Heart left ventricle (tissue), 16 donors: ENCODE measurements around the gene CHCHD3. TPM values are rescaled to one million over a fixed set of nuclear protein-coding genes. Genes with fewer than 3 reads are reported as not detected.

ENCODE experiments used
- ATAC-seq, 4 donors: fragments of 200-7000 bp; cut with Tn5 transposase; one replicate each; pipeline ENCODE4 v1.9.1; 2020 to 2022; ENCODE audit warnings: moderate library complexity in 4 of 4, mild to moderate bottlenecking in 3 of 4, moderate number of reproducible peaks in 1 of 4
- DNase-seq, 5 donors: peaks; one replicate each; pipeline ENCODE4 v3.0.0-alpha.2; 2020
- H3K27ac ChIP-seq, 12 donors: fragments of 200-600 bp; sonication (generic) in 4 of 12; one replicate each; pipeline versions ENCODE4 v1.5.0 to v1.8.0; 2016 to 2022; ENCODE audit warnings: mild to moderate bottlenecking in 2 of 12
- H3K27me3 ChIP-seq, 9 donors: fragments of 200-600 bp; sonication (generic) in 2 of 9; one replicate each; pipeline versions ENCODE4 v1.5.1 to v1.8.0; 2016 to 2022; ENCODE audit warnings: mild to moderate bottlenecking in 3 of 9
- H3K36me3 ChIP-seq, 9 donors: fragments of 200-600 bp; sonication (generic) in 2 of 9; one replicate each; pipeline versions ENCODE4 v1.5.0 to v1.8.0; 2018 to 2022; ENCODE audit warnings: mild to moderate bottlenecking in 2 of 9
- H3K4me1 ChIP-seq, 12 donors: fragments of 200-600 bp; sonication (generic) in 4 of 12; one replicate each; pipeline versions ENCODE4 v1.5.0 to v1.8.0; 2016 to 2022; ENCODE audit warnings: mild to moderate bottlenecking in 3 of 12
- H3K4me3 ChIP-seq, 12 donors: fragments of 200-600 bp; sonication (generic) in 4 of 12; one replicate each; pipeline versions ENCODE4 v1.5.0 to v1.8.0; 2017 to 2022; ENCODE audit warnings: mild to moderate bottlenecking in 9 of 12, moderate library complexity in 4 of 12
- H3K9me3 ChIP-seq, 12 donors: fragments of 200-600 bp; sonication (generic) in 4 of 12; one replicate each; pipeline versions ENCODE4 v1.5.0 to v1.8.0; 2016 to 2022; ENCODE audit warnings: mild to moderate bottlenecking in 1 of 12
- CTCF ChIP-seq, 12 donors: fragments of 200-600 bp; sonication (generic) in 4 of 12; IDR thresholded peaks; one replicate each; pipeline versions ENCODE4 v1.5.0 to v1.8.0; 2018 to 2022; ENCODE audit warnings: antibody characterized with exemption in 12 of 12, mild to moderate bottlenecking in 5 of 12
- POLR2A ChIP-seq, 2 donors: fragments of 450-650 bp; IDR thresholded peaks; one replicate each; pipeline ENCODE4 v1.6.1; 2017; ENCODE audit warnings: antibody characterized with exemption in 2 of 2, mild to moderate bottlenecking in 2 of 2, moderate library complexity in 2 of 2
- WGBS, 4 donors: extraction: QIAGEN DNeasy Blood & Tissue Kit in 2 of 4; methylation state at CpG; one replicate each; pipeline versions ENCODE4 v1.1.5 to v1.1.7; 2013 to 2018; 5-methylcytosine and 5-hydroxymethylcytosine counted together
- intact Hi-C, 10 donors: fragments of 100-400 bp; cut with DNase I; formaldehyde crosslinking; loops; one replicate each; pipeline versions ENCODE4 v1.11.1 to v1.14.2; 2022
- polyA plus RNA-seq, 2 donors: library from polyadenylated mRNA; stranded (reverse); fragments of 200-250 nt; gene quantifications; one replicate each; pipeline ENCODE4 v1.2.3, GENCODE V29; 2013
- total RNA-seq, 9 donors: library from RNA; depleted of rRNA in 2 of 9; stranded (reverse); fragments of >200 nt in 2 of 9; fragmentation: NEBNext Ultra II Directional in 3 of 9; extraction: Animal tissue kit (Norgen Biotek cat#: 25700) in 3 of 9; gene quantifications; one replicate each; pipeline versions ENCODE4 v1.1.0 to v1.2.4, GENCODE V29; 2016 to 2023
- donor health status: ischemic (EF 13 %, LVEDD 7.1; RV severe dilation, severe dysfunction).
- donor health status: healthy with polysubstance abuse.
- donor health status: DM: no; HTN: yes; CAD: no.
- donor health status: DM: no; HTN: no; CAD: no.
- donor health status: ischemic (EF 25% LVEDD 6.9; RV normal size, moderate dysfunction).
- donor health status: ischemic (EF 25% LVEDD 5.7; RV mildly dilated, moderate dysfunction).
- donor health status: healthy.
- donor health status: DM: yes; HTN: yes; CAD: no.
- donor health status: ischemic (EF 35%, LVEDD 5.7; RV mildly dilated, moderate dysfunction).
- donor health status: nonischemic (EF 11% LVEDD 7.7; RV severe dilation, severe dysfunction).
- donor health status: DM: yes; HTN: yes; CAD: no.
- donor health status: PGD.
- donor health status: ischemic (EF 29% LVEDD 5.4; RV normal size, mild dysfunction).
- donor health status: nonischemic (EF 23%, LVEDD 6.1; RV moderate dilation, normal function).

CHCHD3 gene
- total and polyA plus RNA-seq, 11 donors = 92.9 to 197 (median 176) TPM

- Histone ChIP-seq H3K9me3 (peaks cover 0 to 9% (median 0%) of the 10 kb centered on the region in 12 donors), H3K4me3 (no peak overlapping the region), H3K27ac (no peak overlapping the region), H3K27me3 (no peaks in the 10 kb centered on the region), H3K36me3 (no peaks in the 10 kb centered on the region), H3K4me1 (peaks cover 0 to 40% (median 17%) of the 10 kb centered on the region in 12 donors)
- 31 to 46% (median 38%) methylated on average over 4 of the region's 4 CpGs for WGBS, 4 donors
- no peak for ATAC-seq
- intact Hi-C loops = no loop called here
- no peak for TF ChIP-seq POLR2A (IDR thresholded peaks at IDR 0.05)
- no peak for TF ChIP-seq CTCF (IDR thresholded peaks at IDR 0.05)
- no peak for DNase-seq
These were observed 78.6 kb downstream of the CHCHD3 start for GRCh38 chr7:133003052-133003910.

GRCh38 chr7:133001727-133002126, 80.2 kb downstream of the CHCHD3 start:
- peaks cover 0 to 43% (median 19%) of the 10 kb centered on the region in 12 donors for H3K4me1 ChIP-seq
- H3K36me3 ChIP-seq = no peaks in the 10 kb centered on the region

GRCh38 chr7:132999845-133000244, 82.0 kb downstream of the CHCHD3 start:
- Histone ChIP-seq H3K4me1 (peaks cover 0 to 52% (median 25%) of the 10 kb centered on the region in 12 donors), H3K4me3 (no peak overlapping the region), H3K27ac (no peak overlapping the region), H3K9me3 (no peaks in the 10 kb centered on the region), H3K36me3 (no peaks in the 10 kb centered on the region), H3K27me3 (no peaks in the 10 kb centered on the region)
- intact Hi-C loops = no loop called here
- DNase-seq (no peak), ATAC-seq (no peak)
- TF ChIP-seq CTCF (IDR thresholded peaks at IDR 0.05) (no peak), POLR2A (IDR thresholded peaks at IDR 0.05) (no peak)
- 97 to 100% (median 98%) methylated on average over 1 of the region's 1 CpG for WGBS, 4 donors

More at GRCh38 chr7:133001727-133002126, 80.2 kb downstream of the CHCHD3 start:
- Histone ChIP-seq H3K27ac (no peak overlapping the region), H3K9me3 (peaks cover 0 to 9% (median 0%) of the 10 kb centered on the region in 12 donors), H3K4me3 (no peak overlapping the region), H3K27me3 (no peaks in the 10 kb centered on the region)
- TF ChIP-seq POLR2A (IDR thresholded peaks at IDR 0.05) (no peak), CTCF (IDR thresholded peaks at IDR 0.05) (no peak)
- ATAC-seq = no peak
- DNase-seq = no peak
- intact Hi-C loops = no loop called here
- whole genome bisulfite sequencing, 4 donors = 91 to 95% (median 93%) methylated on average over 5 of the region's 5 CpGs

- Histone ChIP-seq H3K9me3 (no peaks in the 10 kb centered on the region), H3K27ac (no peak overlapping the region), H3K36me3 (no peaks in the 10 kb centered on the region), H3K4me1 (peaks cover 0 to 52% (median 27%) of the 10 kb centered on the region in 12 donors), H3K27me3 (no peaks in the 10 kb centered on the region), H3K4me3 (no peak overlapping the region)
- TF ChIP-seq POLR2A (IDR thresholded peaks at IDR 0.05) (no peak), CTCF (IDR thresholded peaks at IDR 0.05) (no peak)
- ATAC-seq (no peak), DNase-seq (no peak)
- WGBS, 4 donors = 86 to 96% (median 91%) methylated on average over 1 of the region's 1 CpG
- intact Hi-C loops = no loop called here
These were observed 83.1 kb downstream of the CHCHD3 start for GRCh38 chr7:132998763-132999162.
